ENCODE measurements around the gene AZIN2. TPM values are rescaled to one million over a fixed set of nuclear protein-coding genes. Genes with fewer than 3 reads are reported as not detected.

Gene AZIN2
- total and polyA plus RNA-seq, 2 of the 13 experiments (the other 11 are each of a cell fraction or from before 2014, with no cell fraction given) = 1.7 to 3.5 TPM

DNA sequence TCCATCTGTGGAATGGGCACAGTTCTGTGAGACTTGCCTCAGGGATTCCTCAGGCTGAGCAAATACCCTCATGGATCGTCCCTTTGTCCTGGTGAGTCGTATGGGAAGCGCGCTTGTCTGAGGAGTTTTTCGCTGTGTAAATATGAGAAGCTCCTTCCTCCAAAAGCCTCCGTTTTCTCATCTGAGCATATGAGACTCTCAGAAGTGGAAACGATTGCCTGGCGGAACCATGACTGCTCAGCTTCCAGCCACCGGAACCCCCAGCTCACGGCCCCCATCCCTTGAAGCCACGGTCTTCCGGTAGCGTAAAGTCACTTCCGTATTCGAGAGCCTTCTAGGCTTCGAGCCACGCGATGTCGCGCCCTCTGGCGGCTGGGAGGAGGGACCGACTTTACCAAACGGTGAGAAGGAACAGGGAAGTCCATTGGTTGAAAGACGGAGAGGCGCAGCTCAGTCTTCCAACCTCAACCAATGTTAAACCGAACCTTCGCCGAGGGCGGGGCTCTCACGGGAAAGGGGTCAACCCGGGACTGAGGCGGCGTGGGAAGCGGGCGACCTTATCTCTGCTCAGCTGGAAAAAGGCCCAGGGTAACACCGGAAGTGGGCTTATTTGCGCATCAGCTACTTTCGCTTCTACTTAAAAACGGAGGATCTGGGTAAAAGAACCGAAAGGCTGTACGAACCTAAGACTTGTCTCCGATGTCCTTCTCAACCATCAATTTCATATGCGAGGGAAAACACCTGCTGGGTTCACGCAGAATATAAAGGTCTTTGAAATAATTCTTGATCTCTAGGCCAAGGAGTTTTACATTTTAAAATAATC, 46.3 kb downstream of the AZIN2 start (continued):
- TF ChIP-seq DZIP1 (CRISPR knock-in tag; IDR thresholded peaks at IDR 0.05) (no peak), CSRNP2 (CRISPR knock-in tag; conservative IDR thresholded peaks at IDR 0.05; ENCODE audit: low read depth) (no peak), ERF (CRISPR knock-in tag; IDR thresholded peaks at IDR 0.05) (peak; percentile 95), GATAD2A (CRISPR knock-in tag; IDR thresholded peaks at IDR 0.05) (peak; percentile 80), ZNF274 (CRISPR knock-in tag; IDR thresholded peaks at IDR 0.05) (peak; percentile 50; the same call in 1 of the 2 replicates), ZNF792 (CRISPR knock-in tag; IDR thresholded peaks at IDR 0.05) (no peak), ETV6 (CRISPR knock-in tag; conservative IDR thresholded peaks at IDR 0.05) (no peak; the same call in 1 of the 2 replicates), RFXANK (CRISPR knock-in tag; IDR thresholded peaks at IDR 0.05) (peak; percentile 68; the same call in 1 of the 2 replicates), ZNF253 (CRISPR knock-in tag; IDR thresholded peaks at IDR 0.05; ENCODE audit: borderline replicate concordance) (no peak), ZNF784 (CRISPR knock-in tag; IDR thresholded peaks at IDR 0.05; ENCODE audit: borderline replicate concordance) (no peak; the same call in 1 of the 2 replicates), RBFOX2 (IDR thresholded peaks at IDR 0.05; ENCODE audit: low read depth, low read length) (peak; percentile 84), ARHGAP35 (CRISPR knock-in tag; IDR thresholded peaks at IDR 0.05; ENCODE audit: borderline replicate concordance) (no peak; the same call in 1 of the 2 replicates), ZBTB20 (CRISPR knock-in tag; IDR thresholded peaks at IDR 0.05; ENCODE audit: borderline replicate concordance, low read depth) (no peak), MLLT10 (CRISPR knock-in tag; IDR thresholded peaks at IDR 0.05) (no peak), ARNT (IDR thresholded peaks at IDR 0.05) (no peak), POGZ (CRISPR knock-in tag; IDR thresholded peaks at IDR 0.05) (peak; percentile 100), ZNF782 (CRISPR knock-in tag; IDR thresholded peaks at IDR 0.05; ENCODE audit: borderline replicate concordance) (0 out of 2 replicates have a peak, but pooled peaks have one; percentile 53)
- TF ChIP-seq, protein P1, sequence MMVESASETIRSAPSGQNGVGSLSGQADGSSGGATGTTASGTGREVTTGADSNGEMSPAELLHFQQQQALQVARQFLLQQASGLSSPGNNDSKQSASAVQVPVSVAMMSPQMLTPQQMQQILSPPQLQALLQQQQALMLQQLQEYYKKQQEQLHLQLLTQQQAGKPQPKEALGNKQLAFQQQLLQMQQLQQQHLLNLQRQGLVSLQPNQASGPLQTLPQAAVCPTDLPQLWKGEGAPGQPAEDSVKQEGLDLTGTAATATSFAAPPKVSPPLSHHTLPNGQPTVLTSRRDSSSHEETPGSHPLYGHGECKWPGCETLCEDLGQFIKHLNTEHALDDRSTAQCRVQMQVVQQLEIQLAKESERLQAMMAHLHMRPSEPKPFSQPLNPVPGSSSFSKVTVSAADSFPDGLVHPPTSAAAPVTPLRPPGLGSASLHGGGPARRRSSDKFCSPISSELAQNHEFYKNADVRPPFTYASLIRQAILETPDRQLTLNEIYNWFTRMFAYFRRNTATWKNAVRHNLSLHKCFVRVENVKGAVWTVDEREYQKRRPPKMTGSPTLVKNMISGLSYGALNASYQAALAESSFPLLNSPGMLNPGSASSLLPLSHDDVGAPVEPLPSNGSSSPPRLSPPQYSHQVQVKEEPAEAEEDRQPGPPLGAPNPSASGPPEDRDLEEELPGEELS (CRISPR knock-in tag; IDR thresholded peaks at IDR 0.05) = 0 out of 2 replicates have a peak, but pooled peaks have one; percentile 39
- TF ChIP-seq, protein P2, sequence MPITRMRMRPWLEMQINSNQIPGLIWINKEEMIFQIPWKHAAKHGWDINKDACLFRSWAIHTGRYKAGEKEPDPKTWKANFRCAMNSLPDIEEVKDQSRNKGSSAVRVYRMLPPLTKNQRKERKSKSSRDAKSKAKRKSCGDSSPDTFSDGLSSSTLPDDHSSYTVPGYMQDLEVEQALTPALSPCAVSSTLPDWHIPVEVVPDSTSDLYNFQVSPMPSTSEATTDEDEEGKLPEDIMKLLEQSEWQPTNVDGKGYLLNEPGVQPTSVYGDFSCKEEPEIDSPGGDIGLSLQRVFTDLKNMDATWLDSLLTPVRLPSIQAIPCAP (CRISPR knock-in tag; IDR thresholded peaks at IDR 0.05; ENCODE audit: low read depth) = no peak
- TF ChIP-seq, protein P3, sequence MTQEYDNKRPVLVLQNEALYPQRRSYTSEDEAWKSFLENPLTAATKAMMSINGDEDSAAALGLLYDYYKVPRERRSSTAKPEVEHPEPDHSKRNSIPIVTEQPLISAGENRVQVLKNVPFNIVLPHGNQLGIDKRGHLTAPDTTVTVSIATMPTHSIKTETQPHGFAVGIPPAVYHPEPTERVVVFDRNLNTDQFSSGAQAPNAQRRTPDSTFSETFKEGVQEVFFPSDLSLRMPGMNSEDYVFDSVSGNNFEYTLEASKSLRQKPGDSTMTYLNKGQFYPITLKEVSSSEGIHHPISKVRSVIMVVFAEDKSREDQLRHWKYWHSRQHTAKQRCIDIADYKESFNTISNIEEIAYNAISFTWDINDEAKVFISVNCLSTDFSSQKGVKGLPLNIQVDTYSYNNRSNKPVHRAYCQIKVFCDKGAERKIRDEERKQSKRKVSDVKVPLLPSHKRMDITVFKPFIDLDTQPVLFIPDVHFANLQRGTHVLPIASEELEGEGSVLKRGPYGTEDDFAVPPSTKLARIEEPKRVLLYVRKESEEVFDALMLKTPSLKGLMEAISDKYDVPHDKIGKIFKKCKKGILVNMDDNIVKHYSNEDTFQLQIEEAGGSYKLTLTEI (CRISPR knock-in tag; conservative IDR thresholded peaks at IDR 0.05) = no peak

All from HepG2 (cell line).